A549 (cell line): ENCODE data around the gene GNPDA1.

ENCODE experiments used
- CBX8 ChIP-seq: fragments of 200-600 bp; sonication (generic); IDR thresholded peaks from 2 replicates; pipeline ENCODE4 v1.6.1; 2016
- EP300 ChIP-seq, 2 experiments: fragments of >200 bp; sonication (Bioruptor Twin); formaldehyde crosslinking; IDR thresholded peaks; 2 replicates in 1 of 2; 3 replicates in 1 of 2; pipeline ENCODE4 v1.6.1; 2016 to 2017
- HDAC2 ChIP-seq: fragments of 200-600 bp; sonication (generic); IDR thresholded peaks from 2 replicates; pipeline ENCODE4 v1.6.1; 2016
- HOXB5 ChIP-seq: fragments of 250-450 bp; sonication (Bioruptor Pico); IDR thresholded peaks from 2 replicates; pipeline ENCODE4 v1.5.0; 2020; ENCODE audit warnings: mild to moderate bottlenecking, moderate library complexity
- MAX ChIP-seq: IDR thresholded peaks from 2 replicates; pipeline ENCODE4 v1.6.1; 2012
- PHF8 ChIP-seq: fragments of 200-600 bp; sonication (generic); IDR thresholded peaks from 2 replicates; pipeline ENCODE4 v1.6.1; 2016; ENCODE audit warnings: low read depth, mild to moderate bottlenecking, antibody characterized with exemption, moderate library complexity, borderline replicate concordance
- SMC3 ChIP-seq: fragments of >200 bp; sonication (Bioruptor Twin); formaldehyde crosslinking; IDR thresholded peaks from 3 replicates; pipeline ENCODE4 v1.6.1; 2018; ENCODE audit warnings: inconsistent platforms
- ZC3H11A ChIP-seq: fragments of 450-650 bp; IDR thresholded peaks from 2 replicates; pipeline ENCODE4 v1.6.1; 2014; ENCODE audit warnings: antibody characterized with exemption, mild to moderate bottlenecking
- ZFP36 ChIP-seq: fragments of 450-650 bp; IDR thresholded peaks from 2 replicates; pipeline ENCODE4 v1.6.1; 2014; ENCODE audit warnings: borderline replicate concordance; ENCODE audit not compliant: partially characterized antibody
- TF ChIP-seq, protein P1 (sequence below): fragments of >200 bp; sonication (Bioruptor Twin); formaldehyde crosslinking; IDR thresholded peaks from 3 replicates; pipeline ENCODE4 v1.5.1; 2016

GRCh38 chr5:141965071-141965470, 47.8 kb downstream of the GNPDA1 start:
- TF ChIP-seq EP300 (IDR thresholded peaks at IDR 0.05) (no peak), MAX (no peak), SMC3 (no peak), ZFP36 (no peak), HOXB5 (CRISPR knock-in tag) (no peak), PHF8 (no peak), CBX8 (no peak), ZC3H11A (no peak), HDAC2 (no peak)
- TF ChIP-seq, protein P1, sequence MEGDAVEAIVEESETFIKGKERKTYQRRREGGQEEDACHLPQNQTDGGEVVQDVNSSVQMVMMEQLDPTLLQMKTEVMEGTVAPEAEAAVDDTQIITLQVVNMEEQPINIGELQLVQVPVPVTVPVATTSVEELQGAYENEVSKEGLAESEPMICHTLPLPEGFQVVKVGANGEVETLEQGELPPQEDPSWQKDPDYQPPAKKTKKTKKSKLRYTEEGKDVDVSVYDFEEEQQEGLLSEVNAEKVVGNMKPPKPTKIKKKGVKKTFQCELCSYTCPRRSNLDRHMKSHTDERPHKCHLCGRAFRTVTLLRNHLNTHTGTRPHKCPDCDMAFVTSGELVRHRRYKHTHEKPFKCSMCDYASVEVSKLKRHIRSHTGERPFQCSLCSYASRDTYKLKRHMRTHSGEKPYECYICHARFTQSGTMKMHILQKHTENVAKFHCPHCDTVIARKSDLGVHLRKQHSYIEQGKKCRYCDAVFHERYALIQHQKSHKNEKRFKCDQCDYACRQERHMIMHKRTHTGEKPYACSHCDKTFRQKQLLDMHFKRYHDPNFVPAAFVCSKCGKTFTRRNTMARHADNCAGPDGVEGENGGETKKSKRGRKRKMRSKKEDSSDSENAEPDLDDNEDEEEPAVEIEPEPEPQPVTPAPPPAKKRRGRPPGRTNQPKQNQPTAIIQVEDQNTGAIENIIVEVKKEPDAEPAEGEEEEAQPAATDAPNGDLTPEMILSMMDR, result no peak
